ENCODE data around the gene TMEM203. TPM values are rescaled to one million over a fixed set of nuclear protein-coding genes. Genes with fewer than 3 reads are reported as not detected.

TMEM203 gene
- total and polyA plus RNA-seq, 2 of the 4 experiments (the other 2 are of a cell fraction) = 18.8 to 40.6 TPM

- 95% methylated on average over 27 of the region's 27 CpGs; no CpG with 5 or more reads in 1 of the 2 experiments for WGBS, 2 experiments (ENCODE audit: extremely low coverage in 2 of 2, insufficient read length in 1 of 2)
- Histone ChIP-seq H3K79me1 (ENCODE audit: low read depth in 1 of 2, low read length in 2 of 2) (peaks cover 0 to 29% of the 10 kb centered on the region in 2 experiments), H2BK20ac (ENCODE audit: low read depth, low read length) (no peak overlapping the region), H4K91ac (ENCODE audit: insufficient read depth, low read depth, low read length) (no peak overlapping the region), H2AK9ac (replicated peaks; ENCODE audit: low read depth, low read length, poor library complexity) (no peak overlapping the region), H3K56ac (ENCODE audit: extremely low read depth, insufficient read depth, low read length) (no peak overlapping the region), H2BK5ac (ENCODE audit: low read depth, low read length, poor library complexity, severe bottlenecking) (no peak overlapping the region), H3K9me3 (ENCODE audit: control insufficient read depth, insufficient read depth, low read length) (no peaks in the 10 kb centered on the region), H3K4me2 (ENCODE audit: low read depth, low read length) (no peak overlapping the region), H4K8ac (ENCODE audit: low read depth in 2 of 2, low read length in 2 of 2) (no peak overlapping the region), H4K5ac (ENCODE audit: low read depth, low read length) (no peak overlapping the region), H3K14ac (replicated peaks; ENCODE audit: low read depth, low read length) (no peak overlapping the region), H3K18ac (ENCODE audit: low read depth, low read length) (no peak overlapping the region), H4K20me1 (ENCODE audit: insufficient read depth, low read length) (peaks cover 6% of the 10 kb centered on the region; the same call in 1 of the 2 replicates), H2AK5ac (ENCODE audit: low read depth, low read length) (no peak overlapping the region), H3K4me3 (ENCODE audit: insufficient read depth, low read depth, low read length) (no peak overlapping the region), H2BK15ac (ENCODE audit: low read depth, low read length) (no peak overlapping the region), H3K36me3 (ENCODE audit: control insufficient read depth, insufficient read depth, low read length) (peaks cover 66% of the 10 kb centered on the region), H3K4ac (ENCODE audit: low read depth, low read length) (no peak overlapping the region), H3K27ac (ENCODE audit: insufficient read depth, low read length) (no peak overlapping the region), H3K27me3 (ENCODE audit: control insufficient read depth, insufficient read depth, low read length) (no peaks in the 10 kb centered on the region), H2AFZ (replicated peaks; ENCODE audit: low read length, poor library complexity) (no peak overlapping the region), H3K23ac (ENCODE audit: low read depth, low read length) (no peak overlapping the region), H2BK120ac (ENCODE audit: low read depth, low read length) (no peak overlapping the region), H3K4me1 (ENCODE audit: control insufficient read depth, insufficient read depth, low read length) (peaks cover 7% of the 10 kb centered on the region; the same call in 1 of the 2 replicates), H3K9ac (ENCODE audit: low read depth, low read length) (no peak overlapping the region), H3K9me1 (ENCODE audit: insufficient read depth, low read length) (0 out of 2 replicates have a peak, but pooled peaks cover 2% of the 10 kb centered on the region)
- CTCF ChIA-PET = no interaction called here
- dilution Hi-C loops (cut with HindIII; ENCODE audit: low sequenced_read_pairs, unreplicated experiment) = no loop called here
- intact Hi-C loops (cut with micrococcal nuclease) = no loop called here
- POLR2A ChIA-PET (ENCODE audit: unreplicated experiment) = no interaction called here
- ATAC-seq (ENCODE audit: low read depth) = no peak
- TF ChIP-seq MAZ (IDR thresholded peaks at IDR 0.05; ENCODE audit: borderline replicate concordance, low read depth, low read length) (no peak), SMC3 (IDR thresholded peaks at IDR 0.05; ENCODE audit: low read depth, low read length) (no peak), USF2 (IDR thresholded peaks at IDR 0.05; ENCODE audit: low read depth, low read length) (no peak), RCOR1 (IDR thresholded peaks at IDR 0.05; ENCODE audit: insufficient replicate concordance, low read length) (no peak), FOS (IDR thresholded peaks at IDR 0.05; ENCODE audit: low read depth, low read length) (no peak), RAD21 (IDR thresholded peaks at IDR 0.05; ENCODE audit: low read length) (no peak), RFX5 (IDR thresholded peaks at IDR 0.05; ENCODE audit: low read depth, low read length) (no peak), POLR2A (IDR thresholded peaks at IDR 0.05; ENCODE audit: low read depth, low read length) (no peak), CEBPB (IDR thresholded peaks at IDR 0.05; ENCODE audit: low read depth, low read length) (no peak), MAFK (IDR thresholded peaks at IDR 0.05; ENCODE audit: low read depth, low read length) (no peak), MXI1 (IDR thresholded peaks at IDR 0.05; ENCODE audit: borderline replicate concordance, low read depth, low read length) (no peak)
- in situ Hi-C loops (cut with MboI; ENCODE audit: low sequenced_read_pairs) = no loop called here
- no TSS peak for BruUV-seq (replicated peaks)
- no peak for DNase-seq
These were observed 21.4 kb downstream of the TMEM203 start for GRCh38 chr9:137183980-137184595.

Data from IMR-90 (cell line).